WTC11 (cell line): ENCODE data around the gene COPS6. TPM values are rescaled to one million over a fixed set of nuclear protein-coding genes. Genes with fewer than 3 reads are reported as not detected.

ENCODE experiments used
- ATAC-seq: fragments of 200-7000 bp; cut with Tn5 transposase; 2 replicates; pipeline ENCODE4 v1.10.0; 2021; ENCODE audit warnings: mild to moderate bottlenecking, moderate library complexity
- CTCF ChIA-PET: fragments of 300-600 bp; sonication (Branson Sonifier 250); formaldehyde crosslinking; loops from one replicate; lab custom pipeline; 2021; ENCODE audit warnings: antibody characterized with exemption; lab: Charles Lee
- POLR2A ChIA-PET: fragments of 350-600 bp; sonication (Branson Sonifier 250); formaldehyde crosslinking; loops from one replicate; lab custom pipeline; 2021; ENCODE audit warnings: antibody characterized with exemption; lab: Charles Lee
- DNase-seq: peaks from one replicate; pipeline ENCODE4 v3.0.0; 2021; ENCODE audit warnings: low spot score
- H3K27ac Mint-ChIP-seq: 2 replicates; pipeline ENCODE4 v1.8.0; 2021; ENCODE audit warnings: mixed read lengths
- H3K27me3 Mint-ChIP-seq: 2 replicates; pipeline ENCODE4 v1.8.0; 2021; ENCODE audit warnings: low read depth, mild to moderate bottlenecking, moderate library complexity, mixed read lengths
- H3K36me3 Mint-ChIP-seq: 2 replicates; pipeline ENCODE4 v1.8.0; 2021; ENCODE audit warnings: mixed read lengths
- H3K4me1 Mint-ChIP-seq: 2 replicates; pipeline ENCODE4 v1.8.0; 2022; ENCODE audit warnings: mixed read lengths
- H3K4me3 Mint-ChIP-seq: 2 replicates; pipeline ENCODE4 v1.8.0; 2021; ENCODE audit warnings: mild to moderate bottlenecking, moderate library complexity, mixed read lengths
- H3K9me3 Mint-ChIP-seq: 2 replicates; pipeline ENCODE4 v1.8.0; 2021; ENCODE audit warnings: mixed read lengths
- GABPB1 ChIP-seq: sonication (generic); formaldehyde crosslinking; IDR thresholded peaks from 2 replicates; pipeline ENCODE4 v1.8.1; 2023; ENCODE audit warnings: mild to moderate bottlenecking, missing genetic modification reagents
- HMGA2 ChIP-seq: fragments of 250-450 bp; sonication (Bioruptor Pico); IDR thresholded peaks from 2 replicates; pipeline ENCODE4 v1.4.0; 2021; ENCODE audit warnings: mild to moderate bottlenecking, moderate library complexity
- NR1H2 ChIP-seq: sonication (generic); formaldehyde crosslinking; IDR thresholded peaks from 2 replicates; pipeline ENCODE4 v1.9.0; 2021; ENCODE audit warnings: mild to moderate bottlenecking, moderate library complexity, missing genetic modification reagents
- NR2C2 ChIP-seq: sonication (generic); formaldehyde crosslinking; IDR thresholded peaks from 2 replicates; pipeline ENCODE4 v1.8.0; 2022; ENCODE audit warnings: mild to moderate bottlenecking, missing genetic modification reagents
- PRRX2 ChIP-seq: fragments of 250-450 bp; sonication (Bioruptor Pico); IDR thresholded peaks from 2 replicates; pipeline ENCODE4 v1.8.0; 2021; ENCODE audit warnings: mild to moderate bottlenecking
- RELA ChIP-seq: sonication (generic); formaldehyde crosslinking; IDR thresholded peaks from 2 replicates; pipeline ENCODE4 v1.8.1; 2022; ENCODE audit warnings: missing genetic modification reagents, mild to moderate bottlenecking, borderline replicate concordance
- SMAD3 ChIP-seq: sonication (generic); formaldehyde crosslinking; IDR thresholded peaks from 2 replicates; pipeline ENCODE4 v1.8.0; 2022; ENCODE audit warnings: missing genetic modification reagents, mild to moderate bottlenecking, borderline replicate concordance
- SMAD4 ChIP-seq: sonication (generic); formaldehyde crosslinking; IDR thresholded peaks from 2 replicates; pipeline ENCODE4 v1.8.0; 2022; ENCODE audit warnings: mild to moderate bottlenecking, missing genetic modification reagents
- TEAD4 ChIP-seq: sonication (generic); formaldehyde crosslinking; IDR thresholded peaks from 2 replicates; pipeline ENCODE4 v1.8.0; 2022; ENCODE audit warnings: mild to moderate bottlenecking, missing genetic modification reagents
- ZNF423 ChIP-seq: fragments of 250-450 bp; sonication (Bioruptor Pico); IDR thresholded peaks from 2 replicates; pipeline ENCODE4 v2.1.2; 2022; ENCODE audit warnings: mild to moderate bottlenecking, moderate library complexity
- total RNA-seq: library from RNA; stranded (reverse); gene quantifications from 3 replicates; pipeline ENCODE4 v1.2.3, GENCODE V29; 2021
- TF ChIP-seq, protein P1 (sequence below): fragments of 250-450 bp; sonication (Bioruptor Pico); conservative IDR thresholded peaks from 2 replicates; pipeline ENCODE4 v1.9.0; 2021; ENCODE audit warnings: mild to moderate bottlenecking
- TF ChIP-seq, protein P2 (sequence below): sonication (generic); formaldehyde crosslinking; IDR thresholded peaks from 2 replicates; pipeline ENCODE4 v1.8.1; 2022; ENCODE audit warnings: mild to moderate bottlenecking, missing genetic modification reagents, moderate library complexity, borderline replicate concordance
- TF ChIP-seq, protein P3 (sequence below): sonication (generic); formaldehyde crosslinking; IDR thresholded peaks from 2 replicates; pipeline ENCODE4 v1.8.1; 2023; ENCODE audit warnings: mild to moderate bottlenecking, missing genetic modification reagents, moderate library complexity
- TF ChIP-seq, protein P4 (sequence below): fragments of 200-600 bp; IDR thresholded peaks from 2 replicates; pipeline ENCODE4 v1.8.0; 2022; ENCODE audit warnings: antibody characterized with exemption
- TF ChIP-seq, protein P5 (sequence below): fragments of 250-450 bp; sonication (Bioruptor Pico); IDR thresholded peaks from 2 replicates; pipeline ENCODE4 v1.9.0; 2021; ENCODE audit warnings: mild to moderate bottlenecking, borderline replicate concordance
- TF ChIP-seq, protein P6 (sequence below): fragments of 250-450 bp; sonication (Bioruptor Pico); IDR thresholded peaks from 2 replicates; pipeline ENCODE4 v1.9.0; 2021; ENCODE audit warnings: mild to moderate bottlenecking

The COPS6 gene
- total RNA-seq, 1 experiment from 2014 or later: 118 TPM

DNA sequence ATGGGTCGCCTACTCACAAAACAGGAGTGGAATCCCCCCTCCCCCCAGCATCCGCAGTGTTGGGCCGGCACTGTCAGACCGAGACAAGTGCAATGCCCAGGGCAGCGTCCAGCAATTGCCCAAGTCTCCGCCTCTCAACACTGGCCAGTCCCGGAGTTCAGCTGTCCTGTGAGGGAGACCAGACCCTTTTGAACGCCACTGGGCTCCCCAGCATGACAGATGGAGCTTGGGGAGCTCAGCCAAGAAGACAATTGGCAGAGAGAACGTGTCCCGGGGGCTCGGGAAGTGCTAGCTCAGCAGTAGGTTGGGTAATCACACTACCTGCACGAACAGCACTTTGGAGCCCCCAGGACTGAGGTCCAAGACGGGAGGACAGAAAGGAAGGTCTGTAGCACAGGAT is 4.7 kb downstream of the COPS6 start:
- Mint-ChIP-seq H3K27me3 (no peaks in the 10 kb centered on the region), H3K9me3 (no peaks in the 10 kb centered on the region), H3K4me3 (no peak overlapping the region), H3K4me1 (peaks cover 10% of the 10 kb centered on the region), H3K27ac (peak overlapping the region; percentile 58), H3K36me3 (peaks cover 83% of the 10 kb centered on the region)
- POLR2A ChIA-PET: interaction anchor here (0.6 to 1.4 kb wide), 2 partner anchors 11 to 171 kb away, joined by 3 to 5 read pairs; no protein-coding TSS in a partner anchor
- TF ChIP-seq SMAD4: no peak
- no peak for TF ChIP-seq SMAD3 (CRISPR knock-in tag)
- no peak for TF ChIP-seq GABPB1
- TF ChIP-seq, protein P1, sequence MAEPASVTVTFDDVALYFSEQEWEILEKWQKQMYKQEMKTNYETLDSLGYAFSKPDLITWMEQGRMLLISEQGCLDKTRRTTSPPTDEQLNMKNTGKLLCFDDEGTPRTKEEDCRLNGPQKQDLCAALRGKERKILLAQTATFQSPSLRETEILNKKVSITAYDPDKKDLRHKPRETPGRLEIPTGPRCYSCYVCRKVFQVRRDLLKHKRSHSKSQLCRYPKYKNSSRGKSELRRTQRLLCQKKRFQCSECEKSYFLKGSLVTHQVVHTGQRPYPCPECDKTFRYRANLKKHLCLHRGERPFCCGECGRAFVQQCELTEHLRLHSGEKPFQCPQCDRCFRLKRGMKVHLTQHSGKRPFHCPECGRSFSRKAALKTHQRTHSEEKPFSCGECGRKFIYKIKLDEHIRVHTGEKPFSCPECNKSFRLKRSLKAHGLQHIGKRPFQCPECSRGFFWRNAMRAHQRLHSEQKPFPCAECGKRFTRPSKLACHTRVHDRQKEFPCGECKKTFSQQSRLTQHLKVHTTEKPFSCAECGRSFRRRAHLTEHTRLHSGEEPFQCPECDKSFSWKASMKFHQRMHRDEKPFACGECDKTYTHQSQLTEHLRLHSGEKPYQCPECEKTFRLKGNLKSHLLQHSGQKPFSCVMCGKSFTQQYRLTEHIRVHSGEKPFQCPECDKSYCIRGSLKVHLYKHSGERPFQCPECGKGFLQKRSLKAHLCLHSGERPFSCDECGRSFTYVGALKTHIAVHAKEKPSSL (CRISPR knock-in tag): no peak
- TF ChIP-seq, protein P2, sequence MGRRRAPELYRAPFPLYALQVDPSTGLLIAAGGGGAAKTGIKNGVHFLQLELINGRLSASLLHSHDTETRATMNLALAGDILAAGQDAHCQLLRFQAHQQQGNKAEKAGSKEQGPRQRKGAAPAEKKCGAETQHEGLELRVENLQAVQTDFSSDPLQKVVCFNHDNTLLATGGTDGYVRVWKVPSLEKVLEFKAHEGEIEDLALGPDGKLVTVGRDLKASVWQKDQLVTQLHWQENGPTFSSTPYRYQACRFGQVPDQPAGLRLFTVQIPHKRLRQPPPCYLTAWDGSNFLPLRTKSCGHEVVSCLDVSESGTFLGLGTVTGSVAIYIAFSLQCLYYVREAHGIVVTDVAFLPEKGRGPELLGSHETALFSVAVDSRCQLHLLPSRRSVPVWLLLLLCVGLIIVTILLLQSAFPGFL: no peak
- no peak for TF ChIP-seq TEAD4 (CRISPR knock-in tag)
- TF ChIP-seq, protein P3, sequence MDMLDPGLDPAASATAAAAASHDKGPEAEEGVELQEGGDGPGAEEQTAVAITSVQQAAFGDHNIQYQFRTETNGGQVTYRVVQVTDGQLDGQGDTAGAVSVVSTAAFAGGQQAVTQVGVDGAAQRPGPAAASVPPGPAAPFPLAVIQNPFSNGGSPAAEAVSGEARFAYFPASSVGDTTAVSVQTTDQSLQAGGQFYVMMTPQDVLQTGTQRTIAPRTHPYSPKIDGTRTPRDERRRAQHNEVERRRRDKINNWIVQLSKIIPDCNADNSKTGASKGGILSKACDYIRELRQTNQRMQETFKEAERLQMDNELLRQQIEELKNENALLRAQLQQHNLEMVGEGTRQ (CRISPR knock-in tag): no peak
- TF ChIP-seq HMGA2: no peak
- no peak for TF ChIP-seq NR2C2 (CRISPR knock-in tag)
- TF ChIP-seq RELA (CRISPR knock-in tag): no peak
- TF ChIP-seq, protein P4, sequence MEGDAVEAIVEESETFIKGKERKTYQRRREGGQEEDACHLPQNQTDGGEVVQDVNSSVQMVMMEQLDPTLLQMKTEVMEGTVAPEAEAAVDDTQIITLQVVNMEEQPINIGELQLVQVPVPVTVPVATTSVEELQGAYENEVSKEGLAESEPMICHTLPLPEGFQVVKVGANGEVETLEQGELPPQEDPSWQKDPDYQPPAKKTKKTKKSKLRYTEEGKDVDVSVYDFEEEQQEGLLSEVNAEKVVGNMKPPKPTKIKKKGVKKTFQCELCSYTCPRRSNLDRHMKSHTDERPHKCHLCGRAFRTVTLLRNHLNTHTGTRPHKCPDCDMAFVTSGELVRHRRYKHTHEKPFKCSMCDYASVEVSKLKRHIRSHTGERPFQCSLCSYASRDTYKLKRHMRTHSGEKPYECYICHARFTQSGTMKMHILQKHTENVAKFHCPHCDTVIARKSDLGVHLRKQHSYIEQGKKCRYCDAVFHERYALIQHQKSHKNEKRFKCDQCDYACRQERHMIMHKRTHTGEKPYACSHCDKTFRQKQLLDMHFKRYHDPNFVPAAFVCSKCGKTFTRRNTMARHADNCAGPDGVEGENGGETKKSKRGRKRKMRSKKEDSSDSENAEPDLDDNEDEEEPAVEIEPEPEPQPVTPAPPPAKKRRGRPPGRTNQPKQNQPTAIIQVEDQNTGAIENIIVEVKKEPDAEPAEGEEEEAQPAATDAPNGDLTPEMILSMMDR: no peak
- ATAC-seq: no peak
- CTCF ChIA-PET: no interaction called here
- DNase-seq: no peak

DNA sequence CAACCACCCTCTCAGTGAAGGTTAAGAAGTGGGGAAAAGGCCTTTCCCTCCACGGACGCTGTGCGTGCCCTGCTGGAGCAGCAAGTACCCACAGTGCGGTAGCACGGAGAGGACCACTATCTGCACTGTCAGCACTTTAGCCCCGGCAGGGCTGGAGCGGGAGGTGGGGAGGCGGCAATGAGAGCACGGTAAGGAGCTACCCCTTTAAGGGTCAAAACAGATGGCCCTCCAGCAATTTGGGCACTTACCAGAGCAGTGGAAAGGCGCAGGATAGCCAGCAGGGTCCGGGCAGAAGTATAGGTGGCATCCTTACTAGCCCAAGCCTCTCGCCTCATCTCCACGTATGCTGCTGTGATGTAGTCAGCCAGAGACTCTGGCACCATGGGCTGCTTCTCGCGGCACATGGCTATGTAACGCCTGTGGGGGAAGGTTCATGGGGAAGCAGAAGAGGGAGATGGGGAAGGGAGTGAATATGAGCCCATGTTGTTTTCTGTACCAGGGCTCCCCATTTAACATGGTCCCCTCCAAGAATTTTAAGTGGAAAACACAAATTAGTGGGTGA is 5.2 kb downstream of the COPS6 start:
- H3K27ac Mint-ChIP-seq: peak overlapping the region; percentile 54; the same call in 1 of the 2 replicates

More for the DNA sequence above, 5.2 kb downstream of the COPS6 start:
- ChIA-PET POLR2A (interaction anchor here (1.4 kb wide), 1 partner anchor 12 kb away, joined by 5 read pairs; no protein-coding TSS in a partner anchor), CTCF (no interaction called here)
- no peaks in the 10 kb centered on the region for H3K9me3 Mint-ChIP-seq
- H3K36me3 Mint-ChIP-seq: peaks cover 88% of the 10 kb centered on the region
- ATAC-seq: no peak
- H3K4me1 Mint-ChIP-seq: peaks cover 16% of the 10 kb centered on the region
- H3K4me3 Mint-ChIP-seq: no peak overlapping the region
- TF ChIP-seq ZNF423 (CRISPR knock-in tag) (no peak), NR1H2 (CRISPR knock-in tag) (no peak), PRRX2 (peak; percentile 55; the same call in 1 of the 2 replicates)
- TF ChIP-seq, protein P5, sequence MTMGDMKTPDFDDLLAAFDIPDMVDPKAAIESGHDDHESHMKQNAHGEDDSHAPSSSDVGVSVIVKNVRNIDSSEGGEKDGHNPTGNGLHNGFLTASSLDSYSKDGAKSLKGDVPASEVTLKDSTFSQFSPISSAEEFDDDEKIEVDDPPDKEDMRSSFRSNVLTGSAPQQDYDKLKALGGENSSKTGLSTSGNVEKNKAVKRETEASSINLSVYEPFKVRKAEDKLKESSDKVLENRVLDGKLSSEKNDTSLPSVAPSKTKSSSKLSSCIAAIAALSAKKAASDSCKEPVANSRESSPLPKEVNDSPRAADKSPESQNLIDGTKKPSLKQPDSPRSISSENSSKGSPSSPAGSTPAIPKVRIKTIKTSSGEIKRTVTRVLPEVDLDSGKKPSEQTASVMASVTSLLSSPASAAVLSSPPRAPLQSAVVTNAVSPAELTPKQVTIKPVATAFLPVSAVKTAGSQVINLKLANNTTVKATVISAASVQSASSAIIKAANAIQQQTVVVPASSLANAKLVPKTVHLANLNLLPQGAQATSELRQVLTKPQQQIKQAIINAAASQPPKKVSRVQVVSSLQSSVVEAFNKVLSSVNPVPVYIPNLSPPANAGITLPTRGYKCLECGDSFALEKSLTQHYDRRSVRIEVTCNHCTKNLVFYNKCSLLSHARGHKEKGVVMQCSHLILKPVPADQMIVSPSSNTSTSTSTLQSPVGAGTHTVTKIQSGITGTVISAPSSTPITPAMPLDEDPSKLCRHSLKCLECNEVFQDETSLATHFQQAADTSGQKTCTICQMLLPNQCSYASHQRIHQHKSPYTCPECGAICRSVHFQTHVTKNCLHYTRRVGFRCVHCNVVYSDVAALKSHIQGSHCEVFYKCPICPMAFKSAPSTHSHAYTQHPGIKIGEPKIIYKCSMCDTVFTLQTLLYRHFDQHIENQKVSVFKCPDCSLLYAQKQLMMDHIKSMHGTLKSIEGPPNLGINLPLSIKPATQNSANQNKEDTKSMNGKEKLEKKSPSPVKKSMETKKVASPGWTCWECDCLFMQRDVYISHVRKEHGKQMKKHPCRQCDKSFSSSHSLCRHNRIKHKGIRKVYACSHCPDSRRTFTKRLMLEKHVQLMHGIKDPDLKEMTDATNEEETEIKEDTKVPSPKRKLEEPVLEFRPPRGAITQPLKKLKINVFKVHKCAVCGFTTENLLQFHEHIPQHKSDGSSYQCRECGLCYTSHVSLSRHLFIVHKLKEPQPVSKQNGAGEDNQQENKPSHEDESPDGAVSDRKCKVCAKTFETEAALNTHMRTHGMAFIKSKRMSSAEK (CRISPR knock-in tag): 0 out of 2 replicates have a peak, but pooled peaks have one; percentile 49
- TF ChIP-seq, protein P6, sequence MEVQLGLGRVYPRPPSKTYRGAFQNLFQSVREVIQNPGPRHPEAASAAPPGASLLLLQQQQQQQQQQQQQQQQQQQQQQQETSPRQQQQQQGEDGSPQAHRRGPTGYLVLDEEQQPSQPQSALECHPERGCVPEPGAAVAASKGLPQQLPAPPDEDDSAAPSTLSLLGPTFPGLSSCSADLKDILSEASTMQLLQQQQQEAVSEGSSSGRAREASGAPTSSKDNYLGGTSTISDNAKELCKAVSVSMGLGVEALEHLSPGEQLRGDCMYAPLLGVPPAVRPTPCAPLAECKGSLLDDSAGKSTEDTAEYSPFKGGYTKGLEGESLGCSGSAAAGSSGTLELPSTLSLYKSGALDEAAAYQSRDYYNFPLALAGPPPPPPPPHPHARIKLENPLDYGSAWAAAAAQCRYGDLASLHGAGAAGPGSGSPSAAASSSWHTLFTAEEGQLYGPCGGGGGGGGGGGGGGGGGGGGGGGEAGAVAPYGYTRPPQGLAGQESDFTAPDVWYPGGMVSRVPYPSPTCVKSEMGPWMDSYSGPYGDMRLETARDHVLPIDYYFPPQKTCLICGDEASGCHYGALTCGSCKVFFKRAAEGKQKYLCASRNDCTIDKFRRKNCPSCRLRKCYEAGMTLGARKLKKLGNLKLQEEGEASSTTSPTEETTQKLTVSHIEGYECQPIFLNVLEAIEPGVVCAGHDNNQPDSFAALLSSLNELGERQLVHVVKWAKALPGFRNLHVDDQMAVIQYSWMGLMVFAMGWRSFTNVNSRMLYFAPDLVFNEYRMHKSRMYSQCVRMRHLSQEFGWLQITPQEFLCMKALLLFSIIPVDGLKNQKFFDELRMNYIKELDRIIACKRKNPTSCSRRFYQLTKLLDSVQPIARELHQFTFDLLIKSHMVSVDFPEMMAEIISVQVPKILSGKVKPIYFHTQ (CRISPR knock-in tag): 0 out of 2 replicates have a peak, but pooled peaks have one; percentile 13
- DNase-seq: no peak
- H3K27me3 Mint-ChIP-seq: no peaks in the 10 kb centered on the region
